GM21526 (cell line): Measurements from ENCODE around the gene TNIK.

Source experiments
- ATAC-seq: cut with Tn5 transposase; IDR thresholded peaks from one replicate; pipeline ENCODE4 v1.9.1; 2021; ENCODE audit warnings: moderate library complexity; ENCODE audit not compliant: unreplicated experiment, low FRiP score

TNIK gene

DNA sequence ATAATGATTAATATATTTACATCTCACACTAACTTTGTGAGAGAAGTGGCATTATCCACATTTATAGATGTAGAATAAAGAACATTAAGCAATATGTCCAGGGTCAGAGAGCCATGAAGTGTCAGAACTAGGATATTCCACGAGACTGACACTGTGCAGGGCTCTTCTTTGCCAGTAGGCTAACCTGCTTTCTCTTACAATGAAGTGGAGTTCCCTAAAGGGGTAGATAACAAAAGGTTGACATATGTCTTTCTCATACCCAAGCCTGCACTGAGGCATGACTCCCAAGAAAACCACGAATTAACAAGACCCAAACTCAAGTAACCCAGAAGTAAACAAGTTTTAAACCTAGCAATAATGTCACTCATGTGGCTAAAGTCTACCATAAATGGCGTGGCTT, 242.1 kb downstream of the TNIK start:
- no peak for ATAC-seq

DNA sequence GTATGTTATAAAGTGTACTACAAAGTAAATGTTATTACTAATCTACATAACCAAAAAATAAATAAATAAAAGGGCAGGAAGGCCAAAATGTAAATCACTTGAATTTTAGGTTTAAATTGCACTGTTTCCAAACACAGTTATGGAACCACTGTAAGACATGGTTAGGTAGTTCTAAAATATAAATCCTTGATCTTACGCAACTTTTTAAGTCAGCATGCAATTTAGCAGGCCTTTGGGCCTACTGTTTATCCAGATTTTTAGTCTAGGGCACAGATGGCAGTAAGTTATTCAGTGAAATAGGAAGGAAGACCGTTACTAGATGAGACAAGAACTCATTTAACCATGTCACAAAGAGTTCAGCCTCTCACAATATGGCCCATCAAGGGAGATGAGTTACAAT, 246.3 kb downstream of the TNIK start:
- ATAC-seq, result no peak

DNA sequence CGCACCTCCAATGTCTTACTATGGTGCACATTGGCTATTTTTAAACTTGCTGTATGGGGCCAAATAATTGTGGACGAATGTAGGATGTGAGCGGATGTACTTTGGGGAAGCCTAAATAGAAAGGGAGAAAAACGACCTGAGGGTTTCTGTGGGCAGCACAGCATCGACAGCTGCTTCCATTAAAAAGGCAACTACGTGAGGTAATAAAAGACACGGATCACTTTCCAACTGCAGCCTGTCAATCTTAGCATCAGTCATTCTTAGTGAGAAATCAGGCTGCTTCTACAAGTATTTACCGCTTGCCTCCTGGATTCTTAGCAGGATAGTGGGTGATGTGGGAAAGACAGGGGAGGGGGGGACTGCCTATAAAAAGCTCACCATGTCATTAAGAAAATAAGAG, 247.0 kb downstream of the TNIK start:
- ATAC-seq, result no peak

DNA sequence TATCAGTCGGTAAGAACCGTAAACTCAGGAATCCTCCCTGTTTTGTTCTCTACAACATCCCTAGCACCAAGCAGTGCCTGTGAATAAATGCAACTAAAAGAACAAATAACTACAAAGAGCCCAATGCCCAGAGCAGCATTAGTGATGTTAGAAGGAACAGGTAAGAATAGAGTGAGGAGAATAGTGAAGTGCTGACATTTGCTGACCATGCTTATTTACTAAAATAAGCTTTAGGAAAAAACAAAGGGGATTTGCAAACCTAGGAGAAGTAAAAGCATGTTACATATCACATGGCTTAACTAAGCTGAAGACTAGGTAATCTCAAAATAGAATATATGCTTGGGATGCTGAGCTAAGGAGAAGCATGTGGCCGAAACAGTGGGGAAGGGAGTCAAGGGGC, 247.6 kb downstream of the TNIK start:
- no peak for ATAC-seq

DNA sequence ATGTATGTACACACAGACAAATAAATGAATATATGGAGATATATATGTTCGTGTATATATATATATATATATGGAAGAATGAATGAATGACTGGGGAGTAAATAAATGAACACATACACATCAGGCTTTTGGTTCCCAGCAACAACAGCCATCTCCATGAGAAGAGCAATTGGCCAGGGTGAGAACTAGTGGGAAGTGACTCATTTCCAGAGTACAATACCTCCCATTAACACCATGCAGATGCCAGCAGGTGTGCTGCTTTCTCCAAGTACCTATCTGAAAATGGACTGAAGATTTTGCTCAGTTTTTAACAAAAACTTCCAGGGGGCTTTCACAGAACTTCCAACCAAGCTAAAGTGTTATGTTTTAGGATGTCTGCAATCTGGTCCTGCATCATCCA, 253.9 kb downstream of the TNIK start:
- ATAC-seq, result no peak

DNA sequence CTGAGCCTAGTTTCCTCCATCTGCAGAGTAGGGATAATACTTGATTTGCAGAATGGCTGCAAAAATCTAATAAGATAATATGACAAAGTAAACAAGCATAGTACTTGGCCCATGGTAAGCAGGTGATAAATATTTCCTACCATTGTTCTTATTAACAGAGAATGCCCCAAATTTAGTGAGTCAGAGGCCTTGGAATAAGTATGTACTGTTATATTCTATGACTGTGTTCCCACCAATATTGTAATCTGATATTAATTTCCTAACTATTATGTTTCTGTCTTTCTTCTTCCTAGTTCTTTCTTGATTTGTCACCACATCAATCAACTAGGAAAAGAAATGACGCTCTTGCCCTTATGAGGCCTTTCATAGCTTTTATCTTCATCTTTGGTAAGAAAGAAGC, 255.3 kb downstream of the TNIK start:
- ATAC-seq, result no peak

DNA sequence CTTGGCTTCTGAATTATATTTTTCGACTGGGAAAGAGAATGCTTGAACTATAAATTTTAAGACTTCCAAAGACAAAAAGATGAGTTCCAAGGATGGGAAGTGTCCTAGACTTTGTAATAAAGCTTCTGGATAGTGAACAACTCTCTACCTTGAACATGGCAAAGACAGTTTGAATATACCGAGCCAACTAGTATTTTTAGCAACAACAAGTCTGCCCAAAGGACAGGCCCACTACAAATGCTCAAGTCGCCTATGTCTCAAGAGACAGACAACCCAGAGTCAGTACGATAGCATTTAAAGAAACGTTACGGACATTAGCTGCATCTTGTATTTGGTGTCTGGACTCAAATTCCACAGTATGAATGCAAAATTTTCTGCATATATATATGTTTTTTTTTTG, 258.4 kb downstream of the TNIK start:
- ATAC-seq, result no peak

DNA sequence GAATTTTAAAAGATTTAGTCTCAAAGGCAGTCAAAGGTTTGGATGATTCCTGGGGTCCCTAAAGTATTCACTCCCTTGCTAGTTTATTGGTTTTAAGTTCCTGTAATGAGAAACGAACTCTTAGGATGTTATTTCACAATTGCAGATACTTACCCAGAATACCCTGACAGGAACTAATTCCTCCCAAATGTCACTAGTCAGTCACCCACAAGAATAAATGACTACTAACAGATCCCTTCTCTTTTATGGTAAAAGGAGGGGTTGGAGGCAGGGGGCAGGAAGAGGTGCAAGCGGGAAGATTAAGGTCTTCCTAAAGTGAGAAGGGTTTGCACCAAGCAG, 259.5 kb downstream of the TNIK start:
- no peak for ATAC-seq

DNA sequence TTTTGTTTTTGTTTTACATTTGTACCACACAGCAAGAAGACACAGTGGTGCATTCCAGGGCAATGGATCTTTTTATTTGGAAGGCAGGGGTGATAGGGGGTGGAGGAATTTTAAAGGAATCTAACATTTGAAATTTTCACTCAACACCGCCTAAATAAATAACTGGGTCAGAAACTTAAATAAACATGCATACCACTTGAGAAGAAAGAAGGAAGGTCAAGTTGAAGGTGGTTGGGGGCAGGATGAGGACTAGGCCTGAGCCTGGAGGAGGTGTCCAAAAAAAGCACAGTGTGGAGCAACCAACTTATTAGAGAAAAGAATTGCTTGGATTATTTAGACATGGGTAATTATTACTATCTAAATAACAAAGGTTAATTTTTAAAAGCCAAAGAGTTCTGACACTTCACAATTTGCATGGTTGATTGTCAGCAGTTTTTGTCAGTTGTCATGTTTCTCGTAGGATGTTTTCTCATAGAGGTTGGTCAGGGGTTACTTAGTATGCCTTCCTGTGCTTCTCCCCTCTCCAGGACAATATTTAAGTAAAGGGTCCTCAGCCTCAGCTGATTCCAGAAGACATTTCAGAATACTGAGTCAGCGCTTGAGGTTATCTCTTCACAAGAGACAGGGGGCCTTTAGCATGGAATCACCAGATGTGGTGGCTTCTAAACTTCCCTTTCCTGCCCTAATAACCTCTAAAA, 260.0 kb downstream of the TNIK start:
- no peak for ATAC-seq

DNA sequence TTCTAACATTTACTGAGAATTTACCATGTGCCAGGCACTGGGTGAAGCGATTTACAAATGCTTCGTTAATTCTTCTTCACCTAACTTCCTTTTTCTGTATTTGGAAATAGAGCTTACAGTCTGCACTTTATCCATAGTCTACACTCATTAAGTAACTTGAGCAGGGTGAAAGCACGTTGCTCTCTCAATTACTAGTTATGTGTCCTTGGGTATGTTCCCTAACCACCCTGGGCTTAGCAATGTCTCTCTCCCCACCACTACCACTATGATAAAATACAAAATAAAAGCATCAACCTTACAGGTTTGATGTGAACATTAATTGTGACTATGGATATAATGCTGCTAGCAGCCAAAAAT, 260.8 kb downstream of the TNIK start:
- ATAC-seq, result no peak

DNA sequence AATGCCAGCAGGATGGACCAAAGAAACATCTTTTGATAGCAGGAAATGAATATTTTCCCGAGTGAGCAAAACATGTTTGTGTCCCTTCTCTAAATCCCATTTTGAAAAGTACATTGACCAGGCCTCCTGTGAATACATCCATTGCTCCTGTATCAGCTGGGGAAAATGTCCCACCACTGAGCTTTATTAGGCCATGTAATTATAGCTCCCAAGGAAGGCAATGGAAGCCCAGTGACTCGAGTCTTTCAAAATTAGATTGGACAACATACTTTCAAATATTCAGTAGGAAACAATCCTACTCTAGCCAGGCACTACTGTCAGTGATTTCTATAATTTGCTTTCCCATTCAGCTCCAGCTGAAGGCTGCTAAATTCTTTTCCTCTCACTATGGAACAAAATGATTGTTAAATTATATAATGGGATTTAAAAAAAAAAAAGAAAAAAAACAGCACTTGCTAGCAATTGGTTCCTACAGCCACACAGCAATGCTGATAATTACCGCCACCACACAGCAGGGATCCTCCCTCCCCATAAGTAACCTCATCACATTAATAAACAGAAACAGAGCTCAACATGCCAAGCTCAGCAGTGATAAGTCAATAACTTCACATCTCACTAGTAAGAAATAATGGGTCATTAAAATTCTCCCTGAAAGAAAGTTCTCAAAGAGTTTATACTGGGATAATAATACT, 261.3 kb downstream of the TNIK start:
- ATAC-seq, result no peak

DNA sequence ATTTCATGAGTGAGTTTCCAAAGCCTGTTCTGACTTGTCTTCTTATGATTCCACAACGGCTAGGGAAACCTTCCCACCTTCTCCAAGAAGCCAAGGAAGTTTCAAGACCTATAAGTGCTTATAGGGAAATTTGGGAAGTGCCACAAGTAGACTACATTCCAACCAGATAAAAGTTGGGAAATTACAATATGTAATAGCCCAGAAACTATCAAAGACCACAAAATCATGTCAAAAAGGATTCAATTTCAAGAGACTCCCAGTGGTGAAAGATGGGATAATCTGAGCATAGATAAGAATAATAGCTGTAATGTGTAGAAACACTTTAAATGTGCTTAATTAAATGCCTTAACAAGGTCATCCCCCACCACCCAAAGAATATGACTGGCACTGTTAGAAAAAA, 264.5 kb downstream of the TNIK start:
- ATAC-seq, result no peak

DNA sequence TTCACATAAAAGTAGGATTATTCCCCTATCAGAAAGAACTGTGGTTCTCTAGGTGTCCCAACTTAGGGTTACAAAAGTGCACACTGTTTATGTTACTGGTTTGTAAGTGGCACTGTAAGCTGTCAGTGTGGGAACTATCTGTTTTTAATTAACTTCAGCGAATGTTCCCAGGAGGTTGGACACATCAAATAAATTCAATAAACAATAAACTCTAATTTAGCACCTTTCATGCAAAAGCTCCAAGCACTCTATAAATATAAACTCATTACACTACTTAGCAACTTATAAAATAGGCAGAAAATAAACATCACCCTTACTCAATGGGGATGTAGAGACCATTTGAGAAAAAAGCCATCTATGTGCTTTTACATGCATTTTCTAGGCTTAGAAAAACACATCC, 265.2 kb downstream of the TNIK start:
- ATAC-seq, result no peak

DNA sequence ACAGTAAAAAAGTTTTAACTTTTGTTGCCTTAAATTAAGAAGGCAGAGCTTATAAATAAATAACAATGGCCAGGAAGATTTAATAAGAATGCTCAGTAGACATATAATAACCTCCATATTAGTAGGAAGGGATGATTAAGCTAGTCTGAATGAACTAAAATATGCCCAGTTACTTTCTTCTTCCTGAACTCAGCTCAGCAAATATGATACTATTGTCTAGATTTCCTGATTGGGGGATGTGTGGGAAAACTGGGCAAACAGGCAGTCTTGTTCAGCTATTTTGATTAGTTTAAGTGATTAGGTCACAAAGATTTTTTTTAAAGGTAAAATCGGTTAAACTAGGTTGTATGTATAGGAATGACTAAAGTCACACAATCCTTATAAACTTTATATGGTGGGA, 266.5 kb downstream of the TNIK start:
- ATAC-seq, result no peak

DNA sequence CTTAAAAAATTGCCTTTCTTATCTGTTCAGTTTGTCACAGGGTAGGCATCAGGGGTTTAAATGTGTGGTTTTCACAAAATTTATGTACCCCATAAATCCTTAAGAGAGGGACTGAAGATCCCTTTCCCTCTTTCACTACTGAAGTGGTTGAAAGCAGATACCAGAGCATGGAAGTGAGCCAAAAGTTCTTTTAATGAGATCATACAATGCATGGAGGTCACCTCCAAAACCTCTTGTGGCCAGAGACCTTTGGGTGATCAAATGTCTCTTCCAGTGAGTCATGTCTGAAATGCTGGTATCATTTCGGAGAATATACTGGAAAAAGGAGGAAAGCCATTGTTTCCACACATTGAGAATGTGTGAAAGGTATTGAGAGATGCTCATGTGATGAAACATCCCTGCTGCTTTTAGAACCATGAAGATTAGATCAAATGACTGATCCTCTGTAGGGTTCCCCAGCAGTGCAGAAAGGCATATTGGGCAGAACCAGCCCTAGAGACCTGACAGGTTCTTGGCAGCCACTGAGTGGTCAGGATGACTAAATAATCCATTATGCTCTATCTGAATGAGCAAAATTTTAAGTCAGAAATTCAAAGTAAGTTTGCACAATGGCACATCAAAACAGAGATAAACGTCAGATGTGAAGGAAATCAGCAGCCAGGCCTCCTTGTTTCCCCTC, 267.9 kb downstream of the TNIK start:
- no peak for ATAC-seq

DNA sequence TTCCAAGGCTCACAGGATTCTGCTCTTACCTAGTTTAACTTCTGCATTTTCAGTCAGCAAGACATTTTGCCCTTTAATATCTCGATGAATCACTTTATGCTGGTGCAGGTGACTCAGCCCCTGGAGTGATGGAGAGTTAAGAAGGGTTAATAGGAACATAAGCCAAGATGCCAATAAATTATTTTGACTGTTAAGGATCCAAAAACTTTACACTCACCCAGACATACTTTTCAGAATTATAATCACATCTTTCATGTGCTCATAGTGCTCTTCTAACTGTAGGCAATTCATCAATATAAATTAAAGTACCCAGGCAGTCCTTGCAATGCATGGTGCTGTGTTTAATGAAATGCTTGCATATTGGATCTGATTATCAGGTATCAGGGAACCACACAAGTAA, 269.5 kb downstream of the TNIK start:
- ATAC-seq, result no peak

DNA sequence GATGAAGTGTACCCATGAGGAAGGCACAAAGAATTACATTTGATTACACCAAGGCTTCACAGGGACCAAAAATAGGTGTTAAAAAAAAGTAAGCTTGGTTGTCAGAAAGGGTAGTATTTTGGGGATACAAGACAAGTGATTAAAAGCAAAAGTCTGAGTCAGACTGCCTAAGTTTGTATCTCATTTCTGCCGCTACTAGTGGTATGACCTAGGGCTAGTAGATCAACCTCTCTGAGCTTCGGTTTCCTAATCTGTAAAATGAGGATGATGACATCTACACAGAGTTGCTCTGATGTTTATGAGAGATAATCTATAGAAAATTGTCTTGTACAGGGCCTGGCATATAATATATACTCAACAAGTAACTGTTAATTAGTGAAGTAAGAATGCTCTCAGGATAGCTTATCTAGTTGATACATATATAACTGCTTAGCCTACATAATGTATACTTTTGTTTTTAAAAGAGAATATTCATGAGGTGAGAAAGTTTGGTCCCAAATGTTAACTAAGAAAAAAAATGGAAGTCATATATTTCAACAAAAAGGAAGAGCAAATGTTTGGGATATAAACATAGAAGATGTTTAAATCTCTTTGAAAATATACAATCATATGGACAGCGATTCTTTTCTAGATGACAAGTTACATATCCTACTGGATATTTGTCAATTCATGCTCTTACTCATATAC, 270.7 kb downstream of the TNIK start:
- no peak for ATAC-seq

DNA sequence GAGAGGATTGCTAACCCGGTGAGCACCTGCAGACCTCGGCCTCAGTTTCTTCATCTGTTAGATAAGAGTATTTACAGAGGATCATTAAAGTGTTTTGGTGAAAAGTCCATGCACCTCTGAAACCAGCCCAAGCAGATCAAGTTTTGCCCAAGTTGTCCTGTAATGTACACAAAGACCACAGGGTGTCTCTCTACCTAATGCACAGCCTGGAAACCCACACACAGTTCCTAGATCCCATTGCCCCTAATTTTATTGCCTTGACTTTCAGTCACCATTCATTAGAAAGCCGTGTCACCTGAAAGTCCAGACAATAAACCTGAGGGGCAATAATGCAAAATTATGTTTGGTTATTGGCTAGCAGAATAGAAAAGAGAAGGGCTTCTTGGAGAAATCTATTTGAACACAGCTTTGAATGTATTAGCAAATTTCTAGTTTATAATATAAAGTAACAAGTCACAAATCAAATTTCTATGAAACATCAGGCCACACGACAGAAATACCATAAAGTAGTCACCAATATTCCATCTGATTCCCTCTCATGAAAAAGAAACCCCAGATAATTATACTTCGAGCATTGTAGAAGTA, 272.4 kb downstream of the TNIK start:
- ATAC-seq, result no peak

DNA sequence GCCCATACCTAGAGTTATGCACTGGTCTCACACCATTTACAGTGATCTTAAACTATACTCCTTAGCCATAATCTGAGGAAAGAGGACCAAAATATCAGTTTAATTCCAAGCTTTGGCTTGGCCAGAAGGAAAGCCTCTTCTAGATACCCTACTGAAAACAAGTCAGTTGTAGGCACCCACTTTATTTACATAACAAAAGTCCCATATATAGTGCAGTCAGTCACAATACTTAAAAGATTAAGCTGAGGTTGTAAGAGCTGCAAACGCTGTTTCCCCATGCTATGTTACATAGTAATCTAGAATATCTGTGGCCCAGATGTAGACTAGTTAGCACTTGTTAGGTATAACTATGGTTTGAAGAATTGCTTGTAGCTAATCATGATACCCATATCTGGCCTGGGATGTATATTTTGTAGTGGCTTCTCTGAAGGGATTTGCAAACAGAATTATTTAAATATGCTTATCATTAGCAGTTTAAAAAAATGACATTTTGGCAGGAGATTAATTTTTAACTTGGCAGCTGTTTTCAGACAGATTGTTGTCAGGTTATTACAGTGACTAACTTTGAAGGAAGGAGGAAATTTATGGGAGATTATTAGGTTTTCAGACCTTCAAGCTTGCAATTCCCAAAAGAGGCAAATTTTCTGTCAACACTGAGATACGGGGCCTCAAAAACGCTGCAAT, 273.2 kb downstream of the TNIK start:
- no peak for ATAC-seq

DNA sequence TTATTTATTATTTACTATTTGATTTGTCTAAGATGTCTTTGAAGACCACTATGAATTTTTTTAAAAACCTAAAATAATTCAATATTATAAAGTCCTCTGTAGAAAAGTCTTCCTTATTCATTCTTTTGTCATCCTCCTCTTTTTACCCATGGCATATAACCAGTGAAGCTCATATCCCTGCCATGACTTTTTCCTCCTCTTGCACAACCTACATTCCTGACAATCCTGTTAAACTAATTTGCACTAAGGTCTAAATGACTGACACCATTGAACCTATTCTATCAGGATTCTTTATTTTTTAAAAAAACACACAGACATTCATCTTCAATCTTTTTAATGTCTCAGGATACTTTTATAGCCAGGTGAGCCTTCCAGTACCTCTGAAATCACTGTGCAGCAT, 273.8 kb downstream of the TNIK start:
- ATAC-seq, result no peak

DNA sequence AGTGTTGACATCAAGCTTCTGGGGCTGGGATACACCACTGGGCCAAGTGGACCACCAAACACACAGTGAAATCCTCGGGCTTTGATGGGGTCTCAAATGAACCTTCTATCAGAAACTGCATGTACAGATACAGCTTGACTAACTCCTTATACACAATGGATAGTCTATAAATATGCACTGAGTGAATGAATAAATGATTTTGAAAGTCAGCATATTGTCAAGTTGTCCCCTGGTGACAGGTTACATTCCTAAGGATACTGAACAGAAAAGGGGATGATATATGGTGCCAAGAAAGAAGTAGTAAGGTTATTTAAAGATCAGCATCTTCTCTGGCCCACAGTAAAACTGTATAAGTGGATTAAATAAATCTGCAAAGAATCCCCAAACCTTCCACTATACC, 274.2 kb downstream of the TNIK start:
- ATAC-seq, result no peak
